Loucy (cell line): ENCODE results near the gene CRYBG3.

ENCODE experiments used
- H2AFZ ChIP-seq: fragments of 200-600 bp; sonication (generic); 2 replicates; pipeline ENCODE4 v1.6.0; 2016; ENCODE audit warnings: antibody characterized with exemption, mild to moderate bottlenecking, low read length, moderate library complexity
- H3F3A ChIP-seq: fragments of 200-600 bp; 2 replicates; pipeline ENCODE4 v1.6.0; 2016; ENCODE audit warnings: antibody characterized with exemption, low read depth, mild to moderate bottlenecking
- H3K27me3 ChIP-seq: fragments of 200-600 bp; sonication (generic); 2 replicates; pipeline ENCODE4 v1.6.1; 2014; ENCODE audit warnings: low read length, mild to moderate bottlenecking; ENCODE audit not compliant: insufficient read depth, poor library complexity, severe bottlenecking
- H3K36me3 ChIP-seq: fragments of 200-600 bp; sonication (generic); 2 replicates; pipeline ENCODE4 v1.6.1; 2016; ENCODE audit warnings: low read length; ENCODE audit not compliant: insufficient read depth
- H3K4me1 ChIP-seq: fragments of 200-600 bp; sonication (generic); 2 replicates; pipeline ENCODE4 v1.5.1; 2014; ENCODE audit warnings: low read length, mild to moderate bottlenecking; ENCODE audit not compliant: insufficient read depth, poor library complexity, severe bottlenecking
- H3K4me2 ChIP-seq: fragments of 200-600 bp; sonication (generic); 2 replicates; pipeline ENCODE4 v1.6.0; 2014; ENCODE audit warnings: antibody characterized with exemption, low read length, low read depth, mild to moderate bottlenecking; ENCODE audit not compliant: poor library complexity, severe bottlenecking
- H3K4me3 ChIP-seq: fragments of 200-600 bp; sonication (generic); 2 replicates; pipeline ENCODE4 v1.5.1; 2014; ENCODE audit warnings: low read length, mild to moderate bottlenecking, mixed read lengths; ENCODE audit not compliant: poor library complexity, severe bottlenecking
- H3K79me2 ChIP-seq: fragments of 200-600 bp; sonication (generic); 2 replicates; pipeline ENCODE4 v1.6.1; 2014; ENCODE audit warnings: low read length; ENCODE audit not compliant: insufficient read depth
- H3K9ac ChIP-seq: fragments of 200-600 bp; sonication (generic); 2 replicates; pipeline ENCODE4 v1.6.0; 2014; ENCODE audit warnings: mild to moderate bottlenecking, low read depth, low read length, moderate library complexity; ENCODE audit not compliant: poor library complexity, severe bottlenecking
- H3K9me2 ChIP-seq: fragments of 200-600 bp; sonication (generic); replicated peaks from 2 replicates; pipeline ENCODE4 v1.6.1; 2016; ENCODE audit warnings: low read depth, low read length, mixed read lengths
- H3K9me3 ChIP-seq: fragments of 200-600 bp; sonication (generic); 2 replicates; pipeline ENCODE4 v1.6.1; 2014; ENCODE audit warnings: mild to moderate bottlenecking, antibody characterized with exemption, low read length, low read depth; ENCODE audit not compliant: insufficient read depth
- H4K20me1 ChIP-seq: fragments of 200-600 bp; sonication (generic); 2 replicates; pipeline ENCODE4 v1.6.0; 2014; ENCODE audit warnings: antibody characterized with exemption, low read length, mild to moderate bottlenecking; ENCODE audit not compliant: insufficient read depth, poor library complexity, severe bottlenecking
- EZH2phosphoT487 ChIP-seq: fragments of 200-600 bp; IDR thresholded peaks from 2 replicates; pipeline ENCODE4 v1.6.1; 2018; ENCODE audit warnings: antibody characterized with exemption, mild to moderate bottlenecking, moderate library complexity, borderline replicate concordance
- TF ChIP-seq, protein P1 (sequence below): fragments of 200-600 bp; sonication (generic); conservative IDR thresholded peaks from 2 replicates; pipeline ENCODE4 v1.5.1; 2014; ENCODE audit warnings: mild to moderate bottlenecking, antibody characterized with exemption, low read length

Gene CRYBG3

DNA sequence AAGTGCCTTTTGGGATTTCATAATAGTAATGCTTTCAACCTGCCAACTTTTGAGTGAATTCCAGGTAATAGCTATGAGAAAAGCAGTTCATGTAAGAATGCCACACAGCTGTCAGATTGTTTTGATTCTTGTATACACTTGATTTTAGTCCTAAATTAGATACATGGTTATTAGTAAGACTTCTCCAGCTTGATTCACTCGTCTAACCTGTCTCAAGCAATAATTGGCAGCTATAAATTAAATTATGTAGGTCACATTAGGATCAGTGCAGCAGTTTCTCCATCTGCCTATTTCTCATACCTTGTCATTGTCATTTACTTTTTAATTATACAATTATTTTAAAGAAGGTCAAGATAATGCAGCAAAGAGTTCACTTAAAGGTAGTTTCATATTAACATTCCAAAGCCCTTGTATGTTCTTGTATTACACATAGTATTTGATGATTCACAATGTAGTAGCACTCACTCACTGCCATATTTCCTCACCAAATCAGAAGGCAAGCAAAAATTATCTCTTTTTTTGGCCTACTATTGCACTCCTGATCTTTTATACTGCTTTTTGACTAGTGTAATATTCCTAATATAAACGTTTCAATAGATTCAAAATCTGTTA lies 10.9 kb upstream of the CRYBG3 start:
- H3K36me3 ChIP-seq: no peaks in the 10 kb centered on the region
- no peaks in the 10 kb centered on the region for H4K20me1 ChIP-seq
- H3K27me3 ChIP-seq: no peaks in the 10 kb centered on the region
- no peaks in the 10 kb centered on the region for H3F3A ChIP-seq
- H3K4me2 ChIP-seq: no peak overlapping the region
- H2AFZ ChIP-seq: no peak overlapping the region
- TF ChIP-seq EZH2phosphoT487: no peak
- TF ChIP-seq, protein P1, sequence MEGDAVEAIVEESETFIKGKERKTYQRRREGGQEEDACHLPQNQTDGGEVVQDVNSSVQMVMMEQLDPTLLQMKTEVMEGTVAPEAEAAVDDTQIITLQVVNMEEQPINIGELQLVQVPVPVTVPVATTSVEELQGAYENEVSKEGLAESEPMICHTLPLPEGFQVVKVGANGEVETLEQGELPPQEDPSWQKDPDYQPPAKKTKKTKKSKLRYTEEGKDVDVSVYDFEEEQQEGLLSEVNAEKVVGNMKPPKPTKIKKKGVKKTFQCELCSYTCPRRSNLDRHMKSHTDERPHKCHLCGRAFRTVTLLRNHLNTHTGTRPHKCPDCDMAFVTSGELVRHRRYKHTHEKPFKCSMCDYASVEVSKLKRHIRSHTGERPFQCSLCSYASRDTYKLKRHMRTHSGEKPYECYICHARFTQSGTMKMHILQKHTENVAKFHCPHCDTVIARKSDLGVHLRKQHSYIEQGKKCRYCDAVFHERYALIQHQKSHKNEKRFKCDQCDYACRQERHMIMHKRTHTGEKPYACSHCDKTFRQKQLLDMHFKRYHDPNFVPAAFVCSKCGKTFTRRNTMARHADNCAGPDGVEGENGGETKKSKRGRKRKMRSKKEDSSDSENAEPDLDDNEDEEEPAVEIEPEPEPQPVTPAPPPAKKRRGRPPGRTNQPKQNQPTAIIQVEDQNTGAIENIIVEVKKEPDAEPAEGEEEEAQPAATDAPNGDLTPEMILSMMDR: no peak
- no peak overlapping the region for H3K4me3 ChIP-seq
- no peaks in the 10 kb centered on the region for H3K9me2 ChIP-seq
- no peak overlapping the region for H3K9ac ChIP-seq
- no peaks in the 10 kb centered on the region for H3K4me1 ChIP-seq
- H3K9me3 ChIP-seq: no peaks in the 10 kb centered on the region
- H3K79me2 ChIP-seq: no peaks in the 10 kb centered on the region

DNA sequence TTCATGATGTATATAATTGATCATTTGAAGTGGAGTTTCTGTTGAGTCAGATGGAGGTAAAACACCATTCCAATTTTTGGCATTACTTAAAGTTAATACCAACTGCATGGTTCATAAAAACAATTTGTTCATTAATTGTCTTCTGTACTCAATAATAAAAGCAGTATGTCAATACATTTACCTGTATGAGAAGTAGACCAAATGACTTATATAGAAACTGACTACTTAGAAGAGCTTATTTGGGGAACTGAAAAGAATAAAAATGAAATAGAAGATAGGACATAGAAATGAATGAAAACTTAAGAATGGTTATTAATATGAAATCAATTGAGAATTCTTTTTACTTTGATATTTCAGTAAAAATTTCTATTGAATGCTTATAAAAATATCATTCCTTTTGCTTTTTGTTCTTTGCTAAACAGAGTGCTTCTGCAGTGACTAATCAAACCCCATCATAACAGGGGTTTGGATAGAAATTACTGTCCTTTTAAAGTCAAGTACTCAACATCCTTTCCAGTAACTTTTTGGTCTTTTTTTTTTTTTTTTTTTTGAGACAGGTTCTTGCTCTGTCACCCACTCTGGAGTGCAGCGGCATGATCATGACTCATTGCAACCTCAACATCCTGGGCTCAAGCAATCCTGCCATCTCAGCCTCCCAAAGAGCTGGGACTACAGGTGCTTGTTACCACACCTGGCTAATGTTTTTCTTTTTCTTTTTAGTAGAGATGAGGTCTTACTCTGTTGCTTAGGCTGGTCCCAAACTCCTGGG lies 6.5 kb upstream of the CRYBG3 start:
- Histone ChIP-seq H3F3A (no peaks in the 10 kb centered on the region), H3K9ac (no peak overlapping the region), H3K4me1 (no peaks in the 10 kb centered on the region), H3K79me2 (no peaks in the 10 kb centered on the region), H4K20me1 (no peaks in the 10 kb centered on the region), H3K4me2 (no peak overlapping the region), H3K9me3 (no peaks in the 10 kb centered on the region), H2AFZ (no peak overlapping the region), H3K27me3 (no peaks in the 10 kb centered on the region), H3K9me2 (no peaks in the 10 kb centered on the region), H3K4me3 (no peak overlapping the region), H3K36me3 (no peaks in the 10 kb centered on the region)
- TF ChIP-seq, protein P1: no peak
- no peak for TF ChIP-seq EZH2phosphoT487

DNA sequence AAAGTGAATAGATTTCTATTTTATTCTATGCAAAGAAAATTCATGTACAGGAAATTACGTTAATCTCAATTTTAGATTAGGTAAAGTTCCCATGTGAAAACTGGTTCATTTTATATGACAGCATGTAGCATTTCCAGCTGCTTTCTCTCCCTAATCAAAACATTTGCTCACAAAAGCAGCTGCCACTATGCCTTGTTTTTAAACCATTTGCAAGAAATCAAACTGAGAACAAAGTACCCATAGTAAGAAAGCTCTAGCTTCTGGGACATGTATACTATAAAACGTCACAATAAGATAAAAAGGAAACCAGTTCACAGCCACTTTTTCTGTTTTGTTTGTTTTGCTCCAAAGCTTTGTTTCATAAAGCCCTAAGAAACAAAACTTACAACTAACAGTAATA lies 5.0 kb upstream of the CRYBG3 start:
- Histone ChIP-seq H3K9me2 (no peaks in the 10 kb centered on the region), H3K27me3 (no peaks in the 10 kb centered on the region), H3K4me3 (no peak overlapping the region), H2AFZ (no peak overlapping the region; the same call in 1 of the 2 replicates), H4K20me1 (no peaks in the 10 kb centered on the region), H3K36me3 (no peaks in the 10 kb centered on the region), H3K9me3 (no peaks in the 10 kb centered on the region), H3K4me2 (no peak overlapping the region), H3K9ac (no peak overlapping the region), H3K4me1 (peaks cover 6% of the 10 kb centered on the region), H3F3A (no peaks in the 10 kb centered on the region), H3K79me2 (no peaks in the 10 kb centered on the region)
- TF ChIP-seq EZH2phosphoT487: no peak
- TF ChIP-seq, protein P1: no peak
